Esophagus squamous epithelium (tissue), 4 donors: Measurements from ENCODE around the gene ERCC6L2.

Source experiments
- POLR2A ChIP-seq, 4 donors: fragments of 450-650 bp; IDR thresholded peaks; one replicate each; pipeline ENCODE4 v1.6.1; 2017; ENCODE audit warnings: antibody characterized with exemption in 4 of 4, mild to moderate bottlenecking in 4 of 4, moderate library complexity in 3 of 4
- TF ChIP-seq, protein P1 (sequence below), 6 experiments: fragments of 450-650 bp in 4 of 6; fragments of 200-600 bp in 2 of 6; sonication (generic) in 2 of 6; IDR thresholded peaks; one replicate each; pipeline ENCODE4 v1.5.1; 2016 to 2019; ENCODE audit warnings: antibody characterized with exemption in 6 of 6, mild to moderate bottlenecking in 4 of 6, moderate library complexity in 4 of 6

DNA sequence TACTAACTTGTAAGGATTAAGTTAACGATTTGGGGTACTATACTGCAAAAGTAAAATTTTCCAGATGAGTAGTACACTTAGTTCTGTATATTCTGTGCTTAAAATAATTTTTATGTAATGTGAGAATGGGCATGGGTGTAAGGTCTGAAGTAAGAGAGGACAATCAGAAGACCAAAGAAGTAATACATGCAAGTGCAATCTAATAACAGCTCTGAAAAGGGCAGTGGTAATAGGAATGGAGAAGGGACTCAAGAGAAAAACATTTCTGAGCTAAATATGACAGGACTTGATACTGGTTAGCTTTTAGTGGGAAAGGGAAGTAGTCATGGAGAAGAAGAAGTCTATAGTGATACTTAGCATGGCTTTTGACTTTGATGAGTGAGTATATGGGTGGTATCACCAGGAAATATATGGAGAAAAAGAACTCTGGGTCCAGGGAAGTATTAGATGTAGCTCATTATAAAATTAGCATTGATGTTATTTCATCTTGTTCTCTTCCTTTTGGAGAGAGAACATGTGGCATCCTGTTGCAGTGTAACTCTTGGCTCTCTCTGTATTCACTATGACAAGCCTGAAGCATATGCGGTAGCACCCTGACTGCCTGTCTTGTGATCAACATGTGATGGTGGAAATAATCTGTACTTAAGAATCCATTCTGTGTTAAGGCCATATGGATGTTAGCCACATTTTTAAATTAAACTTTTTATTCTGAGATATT is 60.5 kb downstream of the ERCC6L2 start:
- TF ChIP-seq, protein P1, sequence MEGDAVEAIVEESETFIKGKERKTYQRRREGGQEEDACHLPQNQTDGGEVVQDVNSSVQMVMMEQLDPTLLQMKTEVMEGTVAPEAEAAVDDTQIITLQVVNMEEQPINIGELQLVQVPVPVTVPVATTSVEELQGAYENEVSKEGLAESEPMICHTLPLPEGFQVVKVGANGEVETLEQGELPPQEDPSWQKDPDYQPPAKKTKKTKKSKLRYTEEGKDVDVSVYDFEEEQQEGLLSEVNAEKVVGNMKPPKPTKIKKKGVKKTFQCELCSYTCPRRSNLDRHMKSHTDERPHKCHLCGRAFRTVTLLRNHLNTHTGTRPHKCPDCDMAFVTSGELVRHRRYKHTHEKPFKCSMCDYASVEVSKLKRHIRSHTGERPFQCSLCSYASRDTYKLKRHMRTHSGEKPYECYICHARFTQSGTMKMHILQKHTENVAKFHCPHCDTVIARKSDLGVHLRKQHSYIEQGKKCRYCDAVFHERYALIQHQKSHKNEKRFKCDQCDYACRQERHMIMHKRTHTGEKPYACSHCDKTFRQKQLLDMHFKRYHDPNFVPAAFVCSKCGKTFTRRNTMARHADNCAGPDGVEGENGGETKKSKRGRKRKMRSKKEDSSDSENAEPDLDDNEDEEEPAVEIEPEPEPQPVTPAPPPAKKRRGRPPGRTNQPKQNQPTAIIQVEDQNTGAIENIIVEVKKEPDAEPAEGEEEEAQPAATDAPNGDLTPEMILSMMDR (IDR thresholded peaks at IDR 0.05): no peak
- TF ChIP-seq POLR2A (IDR thresholded peaks at IDR 0.05): no peak
